HG03558 (cell line): ENCODE data around the gene UBN2.
A peak's percentile ranks its signal among the peaks of the same experiment; 100 is the strongest.

ENCODE experiments used
- ATAC-seq: cut with Tn5 transposase; IDR thresholded peaks from one replicate; pipeline ENCODE4 v1.9.1; 2021; ENCODE audit warnings: moderate number of reproducible peaks; ENCODE audit not compliant: unreplicated experiment; ENCODE audit errors: extremely low read depth

Gene UBN2

DNA sequence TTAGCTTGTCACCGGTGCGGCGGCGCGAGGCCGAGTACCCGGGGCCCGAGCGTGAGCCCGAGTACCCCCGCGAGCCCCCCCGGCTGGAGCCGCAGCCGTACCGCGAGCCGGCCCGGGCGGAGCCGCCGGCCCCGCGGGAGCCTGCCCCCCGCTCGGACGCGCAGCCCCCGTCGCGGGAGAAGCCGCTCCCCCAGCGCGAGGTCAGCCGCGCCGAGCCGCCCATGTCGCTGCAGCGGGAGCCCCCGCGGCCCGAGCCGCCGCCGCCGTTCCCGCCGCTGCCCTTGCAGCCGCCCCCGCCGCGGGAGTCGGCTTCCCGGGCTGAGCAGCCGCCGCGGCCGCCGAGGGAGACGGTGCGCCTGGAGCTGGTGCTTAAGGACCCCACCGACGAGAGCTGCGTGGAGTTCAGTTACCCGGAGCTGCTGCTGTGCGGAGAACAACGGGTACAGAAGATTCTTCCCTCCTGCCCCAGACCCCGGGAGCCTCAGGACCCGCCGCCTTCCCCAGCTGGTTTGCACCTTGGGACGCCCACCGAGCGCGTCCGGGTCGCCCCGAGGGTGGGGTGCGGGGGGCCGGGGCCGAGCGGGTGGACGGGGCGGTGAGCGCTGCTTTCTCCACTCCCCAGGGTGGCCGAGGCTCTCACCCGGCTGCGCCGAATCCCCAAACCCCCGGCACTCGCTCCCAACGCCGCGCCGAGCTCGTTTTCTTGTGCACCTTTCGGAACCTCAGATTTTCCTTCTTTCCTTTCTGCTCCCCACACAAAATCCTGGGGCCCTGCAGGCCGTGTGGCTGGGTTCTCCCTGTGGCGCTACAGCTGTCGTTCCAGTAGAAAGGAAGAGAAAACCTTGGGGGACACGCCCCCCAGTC is 708 bp downstream of the UBN2 start:
- peak; percentile 10 for ATAC-seq

DNA sequence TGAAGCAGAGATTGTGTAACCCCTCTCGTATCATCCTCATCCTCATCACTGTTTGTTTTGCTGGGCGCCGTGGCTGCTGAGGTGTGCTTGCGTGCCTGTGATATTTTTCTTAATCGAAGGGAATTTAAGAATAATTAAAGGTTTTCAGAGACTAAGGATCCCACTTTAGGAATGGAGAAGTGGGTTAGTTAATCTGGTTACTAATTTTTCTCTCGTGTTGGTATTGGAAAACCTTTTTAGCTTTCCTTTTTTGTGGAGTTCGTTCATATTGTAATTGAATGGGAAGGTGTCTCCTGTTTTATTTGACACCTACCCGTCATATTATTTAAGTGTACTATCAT is 1.3 kb downstream of the UBN2 start:
- ATAC-seq = no peak

DNA sequence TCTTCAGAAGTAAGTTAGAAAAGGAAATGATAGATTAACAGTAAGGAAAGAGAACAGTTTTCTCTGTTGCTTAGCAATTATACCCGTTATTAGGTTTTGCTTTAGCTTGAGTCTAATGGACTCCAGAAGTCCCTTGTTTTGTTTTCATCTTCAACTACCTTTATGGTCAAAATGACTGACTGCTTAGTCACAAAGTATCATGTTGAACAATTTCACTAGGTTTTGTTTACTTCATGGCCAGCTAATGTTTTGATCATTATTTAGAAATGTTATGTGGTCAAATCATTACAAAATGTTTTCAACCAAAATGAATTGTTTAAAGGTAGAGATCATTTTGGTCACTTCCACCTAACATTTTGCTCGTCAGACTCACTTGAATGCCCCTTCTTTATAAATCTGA is 1.9 kb downstream of the UBN2 start:
- no peak for ATAC-seq

DNA sequence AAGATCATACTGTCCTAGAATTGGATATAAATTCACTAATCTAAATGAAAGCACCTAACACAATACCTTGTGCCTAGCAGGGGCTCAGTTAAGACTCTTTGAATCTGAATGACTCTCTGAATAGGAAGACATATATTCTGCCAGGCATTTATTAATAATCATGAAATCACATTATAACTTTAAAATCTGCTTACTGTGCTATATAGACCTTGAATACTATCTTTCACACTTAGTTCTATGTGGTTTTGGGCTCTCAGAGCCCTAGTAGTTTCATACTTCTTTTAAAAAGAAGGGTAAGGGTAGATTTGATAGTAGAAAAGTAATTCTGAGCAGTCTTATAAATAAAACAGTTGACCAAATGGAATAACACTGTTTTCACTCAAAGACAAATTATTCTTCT is 10.2 kb downstream of the UBN2 start:
- ATAC-seq = no peak

DNA sequence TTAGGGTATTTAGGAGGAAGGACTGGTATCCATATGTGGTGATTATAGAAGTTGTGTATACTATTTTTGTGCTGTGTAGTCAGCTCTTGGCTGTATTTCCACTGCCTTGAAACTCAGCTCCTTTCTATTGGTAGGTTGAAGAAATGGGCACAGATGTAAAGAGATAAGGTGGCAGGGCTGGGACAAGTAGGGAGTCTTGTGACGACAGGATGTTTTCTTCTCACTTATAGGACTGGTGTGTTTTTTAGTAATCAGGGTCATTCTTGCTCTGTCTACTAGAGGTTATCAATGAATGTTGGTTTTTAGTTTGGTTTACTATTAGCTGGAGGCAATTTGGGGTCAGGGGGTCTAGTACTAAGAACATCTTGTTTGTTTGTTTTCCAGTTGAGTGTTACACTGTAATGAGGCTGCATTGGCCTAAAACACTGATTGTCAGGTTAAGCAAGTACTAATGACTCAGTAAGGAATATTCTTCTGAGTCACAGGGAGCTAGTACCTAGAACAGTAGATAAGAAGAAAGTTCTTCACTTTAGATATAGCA is 11.8 kb downstream of the UBN2 start:
- ATAC-seq = no peak

DNA sequence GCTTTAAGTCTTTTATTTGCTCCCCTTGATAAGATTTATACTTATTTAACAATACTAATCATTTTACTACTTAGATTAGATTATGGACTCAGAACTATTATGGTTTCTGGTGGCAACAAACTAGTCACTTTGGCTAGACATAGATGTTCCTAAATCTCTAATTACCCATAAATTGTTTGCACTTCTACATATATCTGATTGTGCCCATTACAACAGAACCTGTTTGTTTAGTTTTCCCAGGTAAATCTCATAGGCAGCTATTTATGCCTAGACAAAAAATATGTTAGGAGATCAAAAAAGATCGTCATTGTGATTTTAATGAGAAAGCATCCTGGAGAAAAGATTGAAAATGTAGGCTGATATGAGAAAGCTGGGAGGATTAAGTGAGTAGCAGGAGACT is 14.4 kb downstream of the UBN2 start:
- no peak for ATAC-seq

DNA sequence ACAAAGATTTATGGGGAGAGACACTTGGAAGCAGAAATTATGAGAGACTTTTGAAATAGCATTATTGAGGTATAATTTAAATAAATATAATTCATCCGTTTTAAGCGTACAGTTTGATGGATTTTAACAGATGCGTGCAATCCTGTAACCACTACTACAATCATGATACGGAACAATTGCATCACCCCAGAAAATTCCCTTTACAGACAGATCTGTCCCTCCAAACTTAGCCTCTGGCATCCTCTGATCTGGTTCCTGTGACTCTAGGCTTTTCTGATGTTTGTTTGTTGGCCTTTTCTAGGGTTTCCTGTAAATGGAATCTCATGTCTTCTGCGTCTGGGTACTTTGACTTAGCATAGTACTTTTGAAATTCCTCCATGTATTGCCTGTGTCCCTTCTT is 15.5 kb downstream of the UBN2 start:
- no peak for ATAC-seq

DNA sequence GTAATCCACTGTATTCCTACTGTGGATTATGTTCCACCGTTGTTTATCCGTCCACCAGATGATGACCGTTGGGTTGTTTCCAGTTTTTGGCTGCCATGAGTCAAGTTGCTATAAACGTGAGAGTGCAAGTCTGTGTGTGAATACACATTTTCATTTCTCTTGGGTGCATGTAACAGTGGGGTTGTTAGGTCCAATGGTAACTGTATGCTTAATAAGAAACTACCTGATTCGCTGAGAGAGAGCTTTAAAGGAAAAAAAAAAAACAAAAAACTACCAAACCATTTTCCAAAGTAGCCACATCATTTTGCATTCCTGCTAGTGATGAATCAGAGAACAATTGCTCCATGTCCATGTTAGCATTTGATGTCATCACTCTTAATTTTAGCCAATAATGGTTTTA is 15.9 kb downstream of the UBN2 start:
- no peak for ATAC-seq

DNA sequence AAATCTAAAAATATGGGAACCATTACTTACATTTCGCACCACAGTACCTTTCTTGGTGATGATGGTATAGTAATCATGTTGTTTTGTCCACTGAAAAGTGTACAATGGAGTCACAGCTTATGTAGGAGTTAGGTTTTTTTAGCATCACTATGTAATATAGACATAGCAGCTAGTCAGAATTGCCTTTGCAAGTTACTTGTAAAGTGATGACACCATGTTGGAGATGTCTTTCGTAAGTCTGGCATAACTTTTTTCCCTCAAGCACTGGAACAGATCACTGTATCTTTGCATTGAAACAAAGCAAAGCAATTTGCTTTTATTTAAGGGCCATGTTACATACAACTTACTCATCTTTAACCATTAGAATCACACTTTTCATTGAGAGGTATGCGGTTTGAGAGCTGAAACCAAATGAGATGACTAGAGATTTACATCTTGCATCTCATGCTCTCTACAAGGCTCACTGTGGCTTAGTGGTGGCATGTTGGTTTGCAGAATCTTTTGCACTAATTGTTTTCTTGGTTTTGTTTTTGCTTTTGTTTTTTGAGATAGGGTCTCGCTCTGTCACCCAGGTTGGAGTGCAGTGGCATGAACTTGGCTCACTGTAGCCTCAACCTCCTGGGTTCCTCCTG is 18.3 kb downstream of the UBN2 start:
- ATAC-seq = no peak

DNA sequence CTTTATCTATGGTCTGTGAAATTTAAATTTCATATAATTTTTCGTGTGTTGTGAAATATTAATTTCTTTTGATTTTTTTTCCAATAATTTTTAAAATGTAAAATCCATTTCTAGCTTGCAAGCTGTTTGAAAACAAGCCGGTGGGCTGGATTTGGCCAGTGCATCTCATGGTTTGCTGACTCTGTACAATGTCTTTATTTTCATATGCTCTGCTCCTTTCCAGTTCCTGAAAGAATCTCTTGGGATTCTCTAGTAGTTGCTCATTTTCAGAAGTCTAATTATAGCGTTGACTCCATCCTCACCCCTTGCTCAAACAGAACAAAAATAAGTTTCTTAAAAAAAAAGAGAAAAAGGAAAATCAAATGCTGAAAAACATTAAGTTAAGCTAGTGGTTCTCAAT is 21.4 kb downstream of the UBN2 start:
- ATAC-seq = no peak

DNA sequence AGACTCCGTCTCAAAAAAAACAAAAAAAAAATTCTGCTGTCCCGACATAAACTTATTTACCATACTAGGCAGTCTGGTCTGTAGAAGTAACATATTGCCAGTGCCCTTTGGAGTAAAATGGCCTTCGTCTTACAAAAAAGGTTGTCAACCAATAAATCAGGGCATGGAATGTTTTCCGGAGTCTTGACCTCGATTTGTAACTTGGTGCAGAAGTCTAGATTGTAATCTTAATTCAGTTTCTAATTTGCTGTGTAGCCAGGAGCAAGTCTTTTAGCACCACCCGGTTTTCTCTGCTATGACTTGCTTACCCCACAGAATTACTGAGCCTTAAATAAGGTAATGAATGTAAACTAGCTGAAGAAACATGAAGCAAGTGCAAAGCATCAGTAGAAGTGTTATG is 23.2 kb downstream of the UBN2 start:
- ATAC-seq = no peak

DNA sequence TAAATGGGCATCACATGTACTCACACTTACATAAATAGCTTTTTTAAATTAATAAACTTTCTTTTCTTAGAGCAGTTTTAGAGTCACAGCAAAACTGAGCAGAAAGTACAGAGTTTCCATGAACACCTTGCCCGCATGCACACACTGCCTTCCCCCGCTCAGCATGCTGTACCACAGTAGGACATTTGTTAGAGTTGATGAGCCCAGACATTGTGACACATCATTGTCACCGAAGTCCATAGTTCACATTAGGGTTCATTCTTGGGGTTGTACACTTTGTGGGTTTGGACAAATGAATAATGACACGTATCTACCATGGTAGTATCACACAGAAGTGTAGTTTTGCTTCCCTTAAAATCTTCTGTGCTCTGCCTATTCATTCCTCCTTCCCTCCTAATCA is 23.7 kb downstream of the UBN2 start:
- ATAC-seq = no peak

DNA sequence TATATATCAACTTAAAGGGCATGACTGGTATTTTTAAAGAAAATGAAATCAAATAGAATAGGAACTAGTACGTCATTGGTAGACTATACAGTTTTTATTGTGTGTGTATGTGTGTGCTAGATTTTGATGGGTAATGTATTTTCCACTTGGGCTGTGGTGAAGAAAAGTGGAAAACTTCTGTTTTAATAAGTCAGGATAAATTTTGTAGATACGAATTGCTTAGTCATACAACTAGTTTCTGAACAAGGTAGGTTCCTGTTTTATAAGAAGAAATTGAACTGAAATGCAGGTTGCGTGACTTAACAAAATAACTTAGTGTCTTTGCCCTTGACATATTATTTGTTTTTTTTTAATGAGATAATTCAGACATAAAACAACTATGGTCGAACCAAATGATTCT is 24.3 kb downstream of the UBN2 start:
- ATAC-seq = no peak

DNA sequence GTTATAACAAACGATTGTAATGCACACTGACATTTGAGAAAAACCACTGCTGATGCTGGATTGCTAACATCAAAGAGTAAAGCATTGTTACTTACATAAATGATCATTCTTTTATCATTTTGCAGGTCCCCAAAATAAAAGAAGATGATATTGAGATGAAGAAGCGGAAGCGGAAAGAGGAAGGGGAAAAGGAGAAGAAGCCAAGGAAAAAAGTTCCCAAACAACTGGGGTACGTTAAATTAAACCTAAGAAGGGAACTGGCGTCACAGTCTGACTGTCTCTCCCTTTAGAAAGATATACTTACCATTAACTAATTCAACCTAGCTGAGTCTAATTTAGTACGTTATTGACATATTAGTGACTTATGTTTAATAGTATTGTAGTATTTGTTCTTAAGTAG is 28.1 kb downstream of the UBN2 start:
- ATAC-seq = no peak

DNA sequence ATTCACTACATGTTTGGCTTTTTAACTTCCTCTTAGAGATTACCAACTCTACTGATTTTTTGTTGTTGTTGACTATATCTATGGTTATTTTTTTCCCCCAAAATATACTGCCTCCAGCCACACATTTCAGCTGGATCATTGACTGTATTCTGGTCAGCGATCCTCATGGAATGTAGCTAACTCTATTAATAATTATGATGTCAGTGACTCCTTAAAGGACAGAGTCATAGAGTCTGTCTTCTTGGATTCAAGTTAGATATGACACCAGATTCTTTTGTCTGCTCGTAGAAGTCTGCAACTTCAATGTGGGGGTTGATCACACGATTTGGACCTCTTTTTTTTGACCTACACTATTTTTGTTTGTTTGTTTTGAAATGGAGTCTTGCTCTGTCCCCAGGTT is 33.2 kb downstream of the UBN2 start:
- ATAC-seq = no peak

DNA sequence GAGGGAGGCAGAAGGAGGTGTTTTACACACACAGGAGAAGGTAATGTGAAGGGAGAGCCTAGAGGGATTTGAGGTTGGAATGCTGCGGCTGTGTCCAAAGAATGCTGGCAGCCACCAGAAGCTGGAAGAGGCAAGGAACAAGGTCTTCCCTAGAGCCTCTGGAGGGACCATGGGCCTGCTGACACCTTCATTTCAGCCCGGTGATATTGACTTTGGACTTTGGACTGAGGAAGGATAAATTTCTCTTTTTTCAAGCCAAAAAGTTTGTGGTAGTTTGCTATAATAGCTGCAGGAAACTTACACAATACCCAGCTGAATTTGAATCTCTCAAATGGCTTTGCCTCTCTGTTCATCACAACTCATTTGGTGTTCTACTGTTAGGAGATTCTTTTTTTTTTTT is 34.6 kb downstream of the UBN2 start:
- no peak for ATAC-seq

DNA sequence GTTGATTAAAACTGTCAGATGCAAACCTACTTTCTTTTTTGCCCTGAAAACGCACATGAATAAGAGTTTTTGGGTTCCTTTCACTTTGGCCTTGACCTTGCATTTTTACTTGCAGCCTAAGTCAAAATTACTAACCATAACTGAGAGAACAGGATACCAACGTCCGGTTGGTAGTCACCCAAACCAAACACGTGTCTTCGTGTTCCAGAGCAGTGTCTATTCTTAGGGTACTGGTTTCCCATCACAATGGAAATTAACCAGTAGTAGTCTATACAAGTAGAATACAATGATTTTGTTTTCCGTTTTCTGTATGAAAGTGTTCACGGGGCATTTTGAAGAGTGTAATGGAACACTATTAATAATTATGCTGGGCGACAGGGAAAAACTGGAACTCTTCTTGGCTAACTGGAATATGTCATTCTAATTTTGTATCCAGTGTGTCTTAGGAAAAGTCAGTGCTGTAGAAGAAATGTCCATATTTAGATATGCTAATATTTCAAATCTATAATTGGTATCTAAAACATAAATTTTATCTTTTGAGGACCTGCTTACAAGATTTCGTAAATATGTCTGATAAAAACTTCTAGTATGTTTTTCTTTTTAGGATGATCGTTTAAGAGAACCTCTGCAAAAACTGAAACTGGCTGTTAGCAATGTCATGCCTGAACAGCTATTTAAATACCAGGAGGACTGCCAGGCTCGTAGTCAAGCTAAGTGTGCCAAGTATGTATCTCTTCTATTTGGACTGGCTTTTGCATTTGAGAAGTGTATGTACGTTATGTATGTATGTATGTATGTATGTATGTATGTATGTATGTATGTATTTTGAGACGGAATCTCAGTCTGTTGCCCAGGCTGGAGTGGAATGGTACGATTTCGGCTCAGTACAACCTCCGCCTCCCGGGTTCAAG is 40.9 kb downstream of the UBN2 start:
- no peak for ATAC-seq

DNA sequence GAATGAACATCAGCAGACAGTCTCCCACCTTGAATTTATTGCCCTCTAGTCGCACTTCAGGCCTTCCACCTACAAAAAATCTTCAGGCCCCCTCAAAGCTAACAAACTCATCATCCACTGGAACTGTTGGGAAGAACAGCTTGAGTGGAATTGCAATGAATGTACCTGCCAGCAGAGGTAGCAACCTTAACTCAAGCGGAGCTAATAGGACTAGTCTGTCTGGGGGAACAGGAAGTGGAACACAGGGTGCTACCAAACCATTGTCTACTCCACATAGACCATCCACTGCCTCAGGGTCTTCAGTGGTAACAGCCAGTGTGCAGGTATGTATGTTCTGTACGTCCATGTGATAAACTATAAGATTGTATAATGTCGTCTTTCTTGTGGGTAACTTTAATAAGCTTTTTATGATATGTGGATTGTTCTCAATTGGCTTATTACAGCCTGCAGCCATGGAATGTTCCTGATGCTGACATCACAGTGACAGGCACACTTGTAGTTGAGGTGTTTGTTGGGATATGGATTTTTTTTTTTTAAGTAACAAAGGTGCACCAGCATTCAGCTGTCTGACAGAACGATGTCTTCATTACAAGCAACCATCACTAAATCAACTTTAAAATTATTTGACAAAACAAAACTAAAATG is 53.3 kb downstream of the UBN2 start:
- no peak for ATAC-seq

DNA sequence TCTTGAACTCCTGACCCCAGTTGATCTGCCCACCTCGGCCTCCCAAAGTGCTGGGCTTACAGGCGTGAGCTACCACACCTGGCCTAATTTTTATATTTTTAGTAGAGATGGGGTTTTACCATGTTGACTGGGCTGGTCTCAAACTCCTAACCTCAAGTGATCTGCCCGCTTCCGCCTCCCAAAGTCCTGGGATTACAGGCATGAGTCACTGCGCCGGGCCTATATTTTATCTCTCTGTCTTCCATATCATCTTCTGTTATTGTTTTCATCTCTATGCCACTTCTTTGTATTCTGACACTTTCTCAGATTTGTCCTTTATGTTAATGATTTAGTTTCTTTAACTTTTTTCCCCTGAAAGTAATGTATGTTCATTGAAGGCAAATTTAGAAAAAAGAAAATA is 55.1 kb downstream of the UBN2 start:
- ATAC-seq = no peak

DNA sequence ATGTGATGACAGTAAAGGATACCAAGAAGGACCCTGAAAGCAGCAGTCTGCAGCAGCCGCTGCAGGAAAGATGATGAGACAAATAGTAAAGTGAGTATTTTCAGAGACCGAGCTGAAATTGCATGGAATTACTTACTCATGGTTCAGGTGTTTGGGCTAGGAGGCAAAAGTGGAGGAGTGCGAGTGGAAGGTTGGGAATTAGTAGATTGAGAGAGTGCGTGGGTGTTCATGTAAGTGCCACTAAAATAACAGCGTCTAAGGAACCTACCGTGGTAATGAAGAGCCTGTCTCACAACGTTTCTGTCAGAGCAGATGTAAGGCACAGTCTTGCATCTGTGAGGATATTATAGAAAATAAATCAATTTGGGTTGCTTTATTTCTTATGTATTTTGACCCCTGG is 61.8 kb downstream of the UBN2 start:
- ATAC-seq = no peak
